ENCODE data around the gene TSPYL1. TPM values are rescaled to one million over a fixed set of nuclear protein-coding genes. Genes with fewer than 3 reads are reported as not detected.

Gene TSPYL1
- total RNA-seq, 1 experiment from 2014 or later = 68.6 TPM

- TF ChIP-seq, protein P1, sequence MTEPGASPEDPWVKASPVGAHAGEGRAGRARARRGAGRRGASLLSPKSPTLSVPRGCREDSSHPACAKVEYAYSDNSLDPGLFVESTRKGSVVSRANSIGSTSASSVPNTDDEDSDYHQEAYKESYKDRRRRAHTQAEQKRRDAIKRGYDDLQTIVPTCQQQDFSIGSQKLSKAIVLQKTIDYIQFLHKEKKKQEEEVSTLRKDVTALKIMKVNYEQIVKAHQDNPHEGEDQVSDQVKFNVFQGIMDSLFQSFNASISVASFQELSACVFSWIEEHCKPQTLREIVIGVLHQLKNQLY (CRISPR knock-in tag; IDR thresholded peaks at IDR 0.05) = no peak
These were observed 21.4 kb upstream of the TSPYL1 start (continued) for GRCh38 chr6:116301104-116301503.

- ChIA-PET CTCF (no interaction called here), POLR2A (no interaction called here)
- ATAC-seq (no peak), DNase-seq (ENCODE audit: low spot score) (no peak)
- H3K9me3 Mint-ChIP-seq = peaks cover 22% of the 10 kb centered on the region
- no peak overlapping the region for H3K4me3 Mint-ChIP-seq
- TF ChIP-seq JAZF1 (CRISPR knock-in tag; IDR thresholded peaks at IDR 0.05) = no peak
- TF ChIP-seq, protein P2, sequence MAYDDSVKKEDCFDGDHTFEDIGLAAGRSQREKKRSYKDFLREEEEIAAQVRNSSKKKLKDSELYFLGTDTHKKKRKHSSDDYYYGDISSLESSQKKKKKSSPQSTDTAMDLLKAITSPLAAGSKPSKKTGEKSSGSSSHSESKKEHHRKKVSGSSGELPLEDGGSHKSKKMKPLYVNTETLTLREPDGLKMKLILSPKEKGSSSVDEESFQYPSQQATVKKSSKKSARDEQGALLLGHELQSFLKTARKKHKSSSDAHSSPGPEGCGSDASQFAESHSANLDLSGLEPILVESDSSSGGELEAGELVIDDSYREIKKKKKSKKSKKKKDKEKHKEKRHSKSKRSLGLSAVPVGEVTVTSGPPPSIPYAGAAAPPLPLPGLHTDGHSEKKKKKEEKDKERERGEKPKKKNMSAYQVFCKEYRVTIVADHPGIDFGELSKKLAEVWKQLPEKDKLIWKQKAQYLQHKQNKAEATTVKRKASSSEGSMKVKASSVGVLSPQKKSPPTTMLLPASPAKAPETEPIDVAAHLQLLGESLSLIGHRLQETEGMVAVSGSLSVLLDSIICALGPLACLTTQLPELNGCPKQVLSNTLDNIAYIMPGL (CRISPR knock-in tag; IDR thresholded peaks at IDR 0.05) = no peak
- TF ChIP-seq, protein P1 (CRISPR knock-in tag; IDR thresholded peaks at IDR 0.05) = no peak
- no peak for TF ChIP-seq ZNF121 (CRISPR knock-in tag; IDR thresholded peaks at IDR 0.05)
- TF ChIP-seq STAT6 (CRISPR knock-in tag; conservative IDR thresholded peaks at IDR 0.05; ENCODE audit: low read depth) = no peak
- no peak for TF ChIP-seq NR1H2 (CRISPR knock-in tag; IDR thresholded peaks at IDR 0.05)
- no peak for TF ChIP-seq ZNF423 (CRISPR knock-in tag; IDR thresholded peaks at IDR 0.05)
- no peak for TF ChIP-seq SMAD4 (CRISPR knock-in tag; IDR thresholded peaks at IDR 0.05)
- peaks cover 11% of the 10 kb centered on the region for H3K36me3 Mint-ChIP-seq
- H3K27ac Mint-ChIP-seq = no peak overlapping the region
- H3K27me3 Mint-ChIP-seq (ENCODE audit: low read depth) = no peaks in the 10 kb centered on the region
- no peaks in the 10 kb centered on the region for H3K4me1 Mint-ChIP-seq
These were observed 20.8 kb upstream of the TSPYL1 start for GRCh38 chr6:116300566-116300965.

DNA sequence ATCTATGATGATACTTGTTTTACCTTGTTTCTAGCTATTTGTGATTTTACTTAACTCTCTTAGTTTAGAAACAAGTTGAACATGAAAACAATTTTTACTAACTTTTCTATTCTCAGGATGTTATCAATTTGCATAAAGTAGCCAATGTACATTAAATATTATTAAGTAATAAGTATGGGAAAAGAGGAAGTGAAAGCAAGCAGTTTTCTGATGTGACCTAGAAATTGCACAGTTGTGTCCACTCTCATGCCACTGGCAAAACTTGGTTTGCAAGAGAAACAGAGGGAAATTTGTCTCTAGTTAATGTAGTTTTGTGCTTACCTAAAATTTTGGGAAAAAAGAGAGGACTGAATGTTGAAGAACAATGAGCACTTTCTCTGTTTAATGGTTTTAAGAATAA lies 19.2 kb upstream of the TSPYL1 start:
- ChIA-PET CTCF (no interaction called here), POLR2A (no interaction called here)
- H3K36me3 Mint-ChIP-seq = peaks cover 11% of the 10 kb centered on the region
- no peak overlapping the region for H3K4me3 Mint-ChIP-seq
- DNase-seq (ENCODE audit: low spot score) (no peak), ATAC-seq (no peak)
- H3K4me1 Mint-ChIP-seq = no peaks in the 10 kb centered on the region
- no peak overlapping the region for H3K27ac Mint-ChIP-seq
- no peak for TF ChIP-seq ZNF232 (CRISPR knock-in tag; IDR thresholded peaks at IDR 0.05)
- TF ChIP-seq TP53 (CRISPR knock-in tag; IDR thresholded peaks at IDR 0.05) = no peak
- H3K9me3 Mint-ChIP-seq = peaks cover 22% of the 10 kb centered on the region
- no peaks in the 10 kb centered on the region for H3K27me3 Mint-ChIP-seq (ENCODE audit: low read depth)

GRCh38 chr6:116298273-116298672 lies 18.5 kb upstream of the TSPYL1 start:
- DNase-seq (ENCODE audit: low spot score) (no peak), ATAC-seq (no peak)
- ChIA-PET CTCF (no interaction called here), POLR2A (no interaction called here)
- no peak overlapping the region for H3K4me3 Mint-ChIP-seq
- TF ChIP-seq CREM (CRISPR knock-in tag; IDR thresholded peaks at IDR 0.05) (no peak), ZNF219 (CRISPR knock-in tag; IDR thresholded peaks at IDR 0.05; ENCODE audit: borderline replicate concordance) (no peak), NFE2L1 (CRISPR knock-in tag; IDR thresholded peaks at IDR 0.05) (no peak), TEAD1 (CRISPR knock-in tag; IDR thresholded peaks at IDR 0.05) (no peak), JAZF1 (CRISPR knock-in tag; IDR thresholded peaks at IDR 0.05) (no peak), FOXP1 (CRISPR knock-in tag; IDR thresholded peaks at IDR 0.05; ENCODE audit: borderline replicate concordance) (no peak), ZNF512 (CRISPR knock-in tag; IDR thresholded peaks at IDR 0.05; ENCODE audit: borderline replicate concordance) (no peak), ZNF232 (CRISPR knock-in tag; IDR thresholded peaks at IDR 0.05) (no peak)
- TF ChIP-seq, protein P3, sequence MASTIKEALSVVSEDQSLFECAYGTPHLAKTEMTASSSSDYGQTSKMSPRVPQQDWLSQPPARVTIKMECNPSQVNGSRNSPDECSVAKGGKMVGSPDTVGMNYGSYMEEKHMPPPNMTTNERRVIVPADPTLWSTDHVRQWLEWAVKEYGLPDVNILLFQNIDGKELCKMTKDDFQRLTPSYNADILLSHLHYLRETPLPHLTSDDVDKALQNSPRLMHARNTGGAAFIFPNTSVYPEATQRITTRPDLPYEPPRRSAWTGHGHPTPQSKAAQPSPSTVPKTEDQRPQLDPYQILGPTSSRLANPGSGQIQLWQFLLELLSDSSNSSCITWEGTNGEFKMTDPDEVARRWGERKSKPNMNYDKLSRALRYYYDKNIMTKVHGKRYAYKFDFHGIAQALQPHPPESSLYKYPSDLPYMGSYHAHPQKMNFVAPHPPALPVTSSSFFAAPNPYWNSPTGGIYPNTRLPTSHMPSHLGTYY (CRISPR knock-in tag; IDR thresholded peaks at IDR 0.05) = no peak
- no peaks in the 10 kb centered on the region for H3K4me1 Mint-ChIP-seq
- H3K9me3 Mint-ChIP-seq = peaks cover 22% of the 10 kb centered on the region
- H3K27ac Mint-ChIP-seq = no peak overlapping the region
- peaks cover 11% of the 10 kb centered on the region for H3K36me3 Mint-ChIP-seq
- H3K27me3 Mint-ChIP-seq (ENCODE audit: low read depth) = no peaks in the 10 kb centered on the region
